HCT116 (cell line): ENCODE results near the gene GCC1. TPM values are rescaled to one million over a fixed set of nuclear protein-coding genes. Genes with fewer than 3 reads are reported as not detected.

Experiments
- ATAC-seq: fragments of 200-7000 bp; cut with Tn5 transposase; 2 replicates; pipeline ENCODE4 v1.9.1; 2020; ENCODE audit warnings: mild to moderate bottlenecking, moderate library complexity
- BruUV-seq: library from RNA; stranded (reverse); fragments of 400-500 nt; replicated peaks from 2 replicates; lab custom pipeline; 2021; lab: Mats Ljungman, UMichigan
- CTCF ChIA-PET: fragments of 300-600 bp; sonication (Branson Sonifier 250); formaldehyde crosslinking; loops from one replicate; lab custom pipeline; 2021; ENCODE audit warnings: antibody characterized with exemption; lab: Charles Lee
- POLR2A ChIA-PET: fragments of 300-600, 350-600 bp; sonication (Branson Sonifier 250); formaldehyde crosslinking; loops from one replicate; lab custom pipeline; 2021; ENCODE audit warnings: antibody characterized with exemption; lab: Charles Lee
- RAD21 ChIA-PET, 2 experiments: fragments of 300-600 bp; sonication (Branson Sonifier 250); formaldehyde crosslinking; loops; one replicate each; lab custom pipeline; 2023; ENCODE audit warnings: low total read pairs in 2 of 2; ENCODE audit not compliant: uncharacterized antibody in 2 of 2, unreplicated experiment in 2 of 2, low non-redundant PET in 1 of 2; lab: Charles Lee
- DNase-seq: peaks from one replicate; pipeline ENCODE4 v3.0.0-alpha.2; 2010; ENCODE audit warnings: low read depth, low spot score
- H2AFZ ChIP-seq: fragments of 200-600 bp; shearing (Covaris generic), sonication (generic); 2 replicates; pipeline ENCODE4 v1.6.1; 2017; ENCODE audit warnings: low read depth, mixed run types, mixed read lengths, antibody characterized with exemption, low read length; ENCODE audit not compliant: poor library complexity, severe bottlenecking
- H3K27ac ChIP-seq: 2 replicates; pipeline ENCODE4 v1.5.1; 2012; ENCODE audit warnings: low read depth, low read length
- H3K27me3 ChIP-seq: fragments of 200-600 bp; sonication (generic); 2 replicates; pipeline ENCODE4 v1.6.1; 2016; ENCODE audit warnings: mixed run types, low read length, mixed read lengths; ENCODE audit not compliant: insufficient read depth
- H3K36me3 ChIP-seq, 2 experiments: fragments of 200-500 bp in 1 of 2; fragments of 200-600 bp in 1 of 2; sonication (Bioruptor generic) in 1 of 2; sonication (generic) in 1 of 2; 2 replicates each; pipeline versions ENCODE4 v1.5.1 to v1.6.1; 2014 to 2016; ENCODE audit warnings: low read length in 2 of 2, inconsistent platforms in 1 of 2, mixed read lengths in 1 of 2, mixed run types in 1 of 2; ENCODE audit not compliant: insufficient read depth in 2 of 2, control insufficient read depth in 1 of 2
- H3K4me1 ChIP-seq, 2 experiments: fragments of 200-600 bp in 1 of 2; sonication (generic) in 1 of 2; 2 replicates each; pipeline versions ENCODE4 v1.5.1 to v1.6.1; 2012 to 2017; ENCODE audit warnings: low read length in 2 of 2, inconsistent platforms in 1 of 2, mild to moderate bottlenecking in 1 of 2, mixed read lengths in 1 of 2, mixed run types in 1 of 2, moderate library complexity in 1 of 2; ENCODE audit not compliant: insufficient read depth in 2 of 2, control insufficient read depth in 1 of 2
- H3K4me2 ChIP-seq: fragments of 200-600 bp; sonication (generic); 2 replicates; pipeline ENCODE4 v1.6.1; 2017; ENCODE audit warnings: mixed run types, low read length, mixed read lengths
- H3K4me3 ChIP-seq, 2 experiments: fragments of 200-600 bp in 1 of 2; sonication (generic) in 1 of 2; replicated peaks in 1 of 2; 2 replicates each; pipeline ENCODE4 v1.5.1; 2011 to 2016; ENCODE audit warnings: low read length in 2 of 2, control low read depth in 1 of 2, low read depth in 1 of 2, mild to moderate bottlenecking in 1 of 2, mixed read lengths in 1 of 2, mixed run types in 1 of 2
- H3K79me2 ChIP-seq: fragments of 200-600 bp; sonication (generic); 2 replicates; pipeline ENCODE4 v1.6.1; 2017; ENCODE audit warnings: mild to moderate bottlenecking, mixed run types, low read length, moderate library complexity, mixed read lengths; ENCODE audit not compliant: insufficient read depth
- H3K9ac ChIP-seq: fragments of 200-600 bp; sonication (generic); 2 replicates; pipeline ENCODE4 v1.6.1; 2016; ENCODE audit warnings: low read length, mixed read lengths
- H3K9me2 ChIP-seq: fragments of 200-600 bp; sonication (generic), shearing (Covaris generic); 2 replicates; pipeline ENCODE4 v1.6.1; 2017; ENCODE audit warnings: mixed run types, mild to moderate bottlenecking, moderate library complexity; ENCODE audit not compliant: insufficient read depth
- H3K9me3 ChIP-seq, 2 experiments: fragments of 200-500 bp in 1 of 2; fragments of 200-600 bp in 1 of 2; sonication (Bioruptor generic) in 1 of 2; sonication (generic) in 1 of 2; 2 replicates each; pipeline ENCODE4 v1.6.1; 2014 to 2017; ENCODE audit warnings: low read length in 2 of 2, mixed read lengths in 2 of 2, inconsistent platforms in 1 of 2, low read depth in 1 of 2, mild to moderate bottlenecking in 1 of 2, mixed run types in 1 of 2, moderate library complexity in 1 of 2; ENCODE audit not compliant: control insufficient read depth in 1 of 2, insufficient read depth in 1 of 2
- H4K20me1 ChIP-seq: fragments of 200-600 bp; sonication (generic), shearing (Covaris generic); 2 replicates; pipeline ENCODE4 v1.6.1; 2017; ENCODE audit warnings: mixed run types, mild to moderate bottlenecking, moderate library complexity; ENCODE audit not compliant: insufficient read depth
- CBX3 ChIP-seq: IDR thresholded peaks from 2 replicates; pipeline ENCODE4 v1.6.1; 2012; ENCODE audit warnings: low read depth
- EGR1 ChIP-seq: IDR thresholded peaks from 2 replicates; pipeline ENCODE4 v1.6.1; 2012; ENCODE audit warnings: low read depth
- ELF1 ChIP-seq: IDR thresholded peaks from 2 replicates; pipeline ENCODE4 v1.6.1; 2012; ENCODE audit warnings: low read depth, borderline replicate concordance
- EZH2phosphoT487 ChIP-seq: fragments of 200-600 bp; IDR thresholded peaks from 2 replicates; pipeline ENCODE4 v1.6.1; 2018; ENCODE audit warnings: antibody characterized with exemption, borderline replicate concordance
- FOSL1 ChIP-seq: IDR thresholded peaks from 2 replicates; pipeline ENCODE4 v1.6.1; 2012; ENCODE audit warnings: low read depth
- POLR2A ChIP-seq: IDR thresholded peaks from 2 replicates; pipeline ENCODE4 v1.7.0; 2011; ENCODE audit warnings: borderline replicate concordance; ENCODE audit not compliant: insufficient read depth, insufficient read length; ENCODE audit errors: extremely low read depth
- RAD21 ChIP-seq: IDR thresholded peaks from 2 replicates; pipeline ENCODE4 v1.6.1; 2012; ENCODE audit warnings: low read depth, mild to moderate bottlenecking
- SRF ChIP-seq: IDR thresholded peaks from 2 replicates; pipeline ENCODE4 v1.6.1; 2012; ENCODE audit warnings: low read depth
- TCF7L2 ChIP-seq: IDR thresholded peaks from 2 replicates; pipeline ENCODE4 v1.7.0; 2011; ENCODE audit warnings: borderline replicate concordance, inconsistent platforms; ENCODE audit not compliant: insufficient read depth, insufficient read length; ENCODE audit errors: extremely low read depth
- ZFX ChIP-seq: fragments of 450-650 bp; IDR thresholded peaks from 2 replicates; pipeline ENCODE4 v1.6.1; 2017
- ZNF274 ChIP-seq: fragments of 200-500 bp; sonication (Bioruptor generic); IDR thresholded peaks from 2 replicates; pipeline ENCODE4 v1.6.1; 2014; ENCODE audit warnings: mild to moderate bottlenecking, low read depth, low read length, inconsistent platforms
- intact Hi-C: fragments of 100-400 bp; cut with micrococcal nuclease; formaldehyde crosslinking; loops from 2 replicates; pipeline ENCODE4 v1.10.0; 2022
- total RNA-seq: library from RNA; stranded (reverse); gene quantifications from one replicate; pipeline ENCODE4 v1.2.1, GENCODE V29; 2021; ENCODE audit not compliant: unreplicated experiment
- TF ChIP-seq, protein P1 (sequence below): IDR thresholded peaks from 2 replicates; pipeline ENCODE4 v1.6.1; 2011; ENCODE audit warnings: mild to moderate bottlenecking, low read length, moderate library complexity; ENCODE audit not compliant: insufficient replicate concordance; ENCODE audit errors: extremely low read depth
- TF ChIP-seq, protein P2 (sequence below): IDR thresholded peaks from 2 replicates; pipeline ENCODE4 v1.6.1; 2012

The GCC1 gene
- total RNA-seq, 1 experiment from 2014 or later = 17.9 TPM

- no peak overlapping the region for H3K27ac ChIP-seq
- 0 out of 2 replicates have a peak, but pooled peaks cover 4% of the 10 kb centered on the region for H3K27me3 ChIP-seq
- H3K4me1 ChIP-seq = no peaks in the 10 kb centered on the region
- intact Hi-C loops = no loop called here
- no peaks in the 10 kb centered on the region for H3K9me2 ChIP-seq
- no peak for DNase-seq
- ChIA-PET CTCF (interaction anchor here (1.0 kb wide), 1 partner anchor 652 kb away, joined by 5 read pairs; no protein-coding TSS in a partner anchor), RAD21 (no interaction called here), POLR2A (no interaction called here)
- ATAC-seq = no peak
- H2AFZ ChIP-seq = no peak overlapping the region
- H3K4me2 ChIP-seq = no peak overlapping the region
- no TSS peak for BruUV-seq
- no peak overlapping the region for H3K9ac ChIP-seq
- no peak overlapping the region for H3K4me3 ChIP-seq
- no peaks in the 10 kb centered on the region for H4K20me1 ChIP-seq
- TF ChIP-seq ZFX = no peak
- TF ChIP-seq EGR1 = no peak
- TF ChIP-seq RAD21 = peak; percentile 29; the same call in 1 of the 2 replicates
- TF ChIP-seq EZH2phosphoT487 = no peak
- no peaks in the 10 kb centered on the region for H3K9me3 ChIP-seq
- H3K36me3 ChIP-seq = no peaks in the 10 kb centered on the region
- H3K79me2 ChIP-seq = no peaks in the 10 kb centered on the region
Observed at GRCh38 chr7:127557803-127558202, 27.6 kb downstream of the GCC1 start.

DNA sequence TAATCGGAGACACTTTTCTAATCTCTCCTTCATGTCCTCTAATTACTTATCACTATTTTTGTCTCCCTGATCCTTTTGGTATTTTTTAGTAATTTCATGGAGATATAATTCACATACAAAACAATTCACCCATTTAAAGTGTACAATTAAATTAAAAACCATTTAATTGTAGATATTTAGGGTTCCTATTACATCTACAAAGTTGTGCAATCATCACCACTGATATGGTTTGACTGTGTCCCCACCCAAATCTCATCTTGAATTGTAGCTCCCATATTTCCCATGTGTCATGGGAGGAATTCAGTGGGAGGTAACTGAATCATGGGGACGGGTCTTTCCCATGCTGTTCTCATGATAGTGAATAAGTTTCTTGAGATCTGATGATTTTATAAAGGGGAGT lies 29.0 kb downstream of the GCC1 start:
- no peak overlapping the region for H3K4me2 ChIP-seq
- CTCF ChIA-PET = no interaction called here
- DNase-seq = no peak
- TF ChIP-seq, protein P1, sequence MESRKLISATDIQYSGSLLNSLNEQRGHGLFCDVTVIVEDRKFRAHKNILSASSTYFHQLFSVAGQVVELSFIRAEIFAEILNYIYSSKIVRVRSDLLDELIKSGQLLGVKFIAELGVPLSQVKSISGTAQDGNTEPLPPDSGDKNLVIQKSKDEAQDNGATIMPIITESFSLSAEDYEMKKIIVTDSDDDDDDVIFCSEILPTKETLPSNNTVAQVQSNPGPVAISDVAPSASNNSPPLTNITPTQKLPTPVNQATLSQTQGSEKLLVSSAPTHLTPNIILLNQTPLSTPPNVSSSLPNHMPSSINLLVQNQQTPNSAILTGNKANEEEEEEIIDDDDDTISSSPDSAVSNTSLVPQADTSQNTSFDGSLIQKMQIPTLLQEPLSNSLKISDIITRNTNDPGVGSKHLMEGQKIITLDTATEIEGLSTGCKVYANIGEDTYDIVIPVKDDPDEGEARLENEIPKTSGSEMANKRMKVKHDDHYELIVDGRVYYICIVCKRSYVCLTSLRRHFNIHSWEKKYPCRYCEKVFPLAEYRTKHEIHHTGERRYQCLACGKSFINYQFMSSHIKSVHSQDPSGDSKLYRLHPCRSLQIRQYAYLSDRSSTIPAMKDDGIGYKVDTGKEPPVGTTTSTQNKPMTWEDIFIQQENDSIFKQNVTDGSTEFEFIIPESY = no peak
- no peak for TF ChIP-seq TCF7L2
- no peak for TF ChIP-seq ZNF274
- no peak for TF ChIP-seq FOSL1
- no peak for TF ChIP-seq CBX3
- TF ChIP-seq RAD21 = no peak
- no peak for TF ChIP-seq POLR2A
- TF ChIP-seq, protein P2, sequence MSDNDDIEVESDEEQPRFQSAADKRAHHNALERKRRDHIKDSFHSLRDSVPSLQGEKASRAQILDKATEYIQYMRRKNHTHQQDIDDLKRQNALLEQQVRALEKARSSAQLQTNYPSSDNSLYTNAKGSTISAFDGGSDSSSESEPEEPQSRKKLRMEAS = no peak
- TF ChIP-seq SRF = no peak
- no peak for TF ChIP-seq ELF1
- TF ChIP-seq, all 23 proteins: peak for 0
- H2AFZ ChIP-seq = no peak overlapping the region
- no peaks in the 10 kb centered on the region for H3K9me3 ChIP-seq
- no TSS peak for BruUV-seq
- no peak overlapping the region for H3K27ac ChIP-seq
- H3K9ac ChIP-seq = no peak overlapping the region
- H3K4me3 ChIP-seq = no peak overlapping the region
- ChIA-PET POLR2A (no interaction called here), RAD21 (no interaction called here)
- no peaks in the 10 kb centered on the region for H3K9me2 ChIP-seq
- no peaks in the 10 kb centered on the region for H4K20me1 ChIP-seq
- intact Hi-C loops = no loop called here
- 0 out of 2 replicates have a peak, but pooled peaks cover 4% of the 10 kb centered on the region for H3K27me3 ChIP-seq
- H3K36me3 ChIP-seq = no peaks in the 10 kb centered on the region
- H3K79me2 ChIP-seq = no peaks in the 10 kb centered on the region
- ATAC-seq = no peak
- no peaks in the 10 kb centered on the region for H3K4me1 ChIP-seq
